NCI-H446 treated with DMSO at 0.1 percent for 48 hours (cell line): ENCODE measurements around the gene MRC2.

ENCODE experiments used
- DNase-seq: peaks from one replicate; lab custom pipeline; 2025; lab: John Stamatoyannopoulos, UW

The MRC2 gene

GRCh38 chr17:62723842-62724241 lies 96.4 kb downstream of the MRC2 start:
- no peak for DNase-seq

GRCh38 chr17:62724398-62725146 lies 97.1 kb downstream of the MRC2 start:
- DNase-seq, result no peak

- no peak for DNase-seq
Measured at GRCh38 chr17:62725791-62726249, 98.3 kb downstream of the MRC2 start.

GRCh38 chr17:62727916-62728672 lies 100.6 kb downstream of the MRC2 start:
- DNase-seq, result no peak

GRCh38 chr17:62732125-62732524 lies 104.7 kb downstream of the MRC2 start:
- no peak for DNase-seq

GRCh38 chr17:62735044-62735651 lies 107.7 kb downstream of the MRC2 start:
- no peak for DNase-seq

- DNase-seq, result no peak
Measured at GRCh38 chr17:62737513-62737912, 110.0 kb downstream of the MRC2 start.

GRCh38 chr17:62738281-62738680 lies 110.8 kb downstream of the MRC2 start:
- no peak for DNase-seq

- no peak for DNase-seq
Measured at GRCh38 chr17:62739645-62740388, 112.3 kb downstream of the MRC2 start.

- no peak for DNase-seq
Measured at GRCh38 chr17:62741290-62741689, 113.8 kb downstream of the MRC2 start.
